AG04450 (cell line): Measurements from ENCODE around the gene GTF2IRD1. TPM values are rescaled to one million over a fixed set of nuclear protein-coding genes. Genes with fewer than 3 reads are reported as not detected.
"Not testable (repeated sequence)": the region's sequence is repeated elsewhere in the genome, so short reads cannot be mapped to it uniquely, and the experiment has no call there.

ENCODE experiments used
- CTCF ChIA-PET: fragments of 300-600, 350-600 bp; formaldehyde crosslinking; extraction: SDS; loops from one replicate; lab custom pipeline; 2022; ENCODE audit warnings: antibody characterized with exemption, inconsistent platforms; lab: Charles Lee
- POLR2A ChIA-PET: fragments of 350-600 bp; formaldehyde crosslinking; extraction: SDS; loops from one replicate; lab custom pipeline; 2021; ENCODE audit warnings: antibody characterized with exemption, inconsistent platforms; lab: Yijun Ruan, JAX
- DNase-seq: peaks from one replicate; pipeline ENCODE4 v3.0.0-alpha.2; 2011; ENCODE audit warnings: low read depth, low spot score
- H3K27ac ChIP-seq: one replicate; pipeline ENCODE4 v1.5.1; 2012; ENCODE audit warnings: low read depth, low read length, control low read depth
- H3K27me3 ChIP-seq: one replicate; pipeline ENCODE4 v1.6.0; 2012; ENCODE audit warnings: low read length; ENCODE audit not compliant: control insufficient read depth, insufficient read depth
- H3K4me3 ChIP-seq: 2 replicates; pipeline ENCODE4 v1.5.1; 2011; ENCODE audit warnings: mild to moderate bottlenecking, low read depth, low read length, control low read depth
- H3K9me3 ChIP-seq: 2 replicates; pipeline ENCODE4 v1.5.1; 2012; ENCODE audit warnings: low read length; ENCODE audit not compliant: control insufficient read depth, insufficient read depth
- CTCF ChIP-seq: IDR thresholded peaks from 2 replicates; pipeline ENCODE4 v1.5.1; 2011; ENCODE audit warnings: low read depth, low read length, control low read depth, inconsistent platforms
- polyA plus RNA-seq: library from polyadenylated mRNA; depleted of rRNA; stranded (reverse); fragments of >200 nt; gene quantifications from 2 replicates; pipeline ENCODE4 v1.2.3, GENCODE V29; 2011

The GTF2IRD1 gene
- polyA plus RNA-seq, 1 experiment = 23.5 TPM

DNA sequence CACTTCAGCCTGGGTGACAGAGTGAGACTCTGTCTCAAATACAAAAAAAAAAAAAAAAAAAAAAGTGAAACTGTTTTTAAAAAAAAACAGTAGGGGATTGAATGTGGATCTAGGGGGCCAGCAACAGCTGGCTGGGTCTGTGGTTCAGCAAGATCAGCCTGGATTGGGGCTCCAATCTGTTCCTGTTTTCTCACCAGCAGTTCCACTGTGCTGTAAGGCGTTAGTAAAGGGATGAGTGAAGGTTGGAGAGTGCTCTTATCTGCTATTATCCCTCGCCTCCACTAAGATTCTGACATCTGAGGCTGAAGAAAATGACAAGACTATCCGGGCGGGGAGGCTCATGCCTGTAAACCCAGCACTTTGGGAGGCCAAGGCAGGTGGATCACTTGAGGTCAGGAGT is 41.6 kb upstream of the GTF2IRD1 start:
- Histone ChIP-seq H3K9me3 (no peaks in the 10 kb centered on the region), H3K27me3 (no peaks in the 10 kb centered on the region), H3K4me3 (no peak overlapping the region), H3K27ac (no peak overlapping the region)
- POLR2A ChIA-PET = no interaction called here
- DNase-seq = no peak
- CTCF ChIA-PET = interaction anchor here (1.6 kb wide), 1 partner anchor 11 kb away, joined by 11 read pairs; no protein-coding TSS in a partner anchor
- no peak for TF ChIP-seq CTCF

DNA sequence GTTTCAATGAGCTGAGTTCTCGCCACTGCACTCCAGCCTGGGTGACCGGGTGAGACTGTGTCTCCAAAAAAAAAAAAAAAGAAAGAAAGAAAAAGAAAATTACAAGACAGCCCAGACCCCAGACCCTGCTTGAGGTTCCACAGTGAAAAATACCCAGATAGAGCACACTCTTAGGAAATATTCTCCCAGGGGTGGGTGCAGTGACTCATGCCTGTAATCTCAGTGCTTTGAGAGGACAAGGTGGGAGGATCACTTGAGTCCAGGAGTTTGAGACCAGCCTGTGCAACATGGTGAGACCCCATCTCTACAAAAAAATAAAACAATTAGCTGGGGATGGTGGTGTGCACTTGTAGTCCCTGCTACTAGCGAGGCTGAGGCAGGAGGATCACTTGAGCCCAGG is 41.1 kb upstream of the GTF2IRD1 start:
- no peak overlapping the region for H3K27ac ChIP-seq
- H3K27me3 ChIP-seq = no peaks in the 10 kb centered on the region
- ChIA-PET CTCF (interaction anchor here (0.9 to 1.6 kb wide), 6 partner anchors 8 to 174 kb away, joined by 3 to 11 read pairs (median 4); no protein-coding TSS in a partner anchor), POLR2A (interaction anchor here (0.9 kb wide), 1 partner anchor 66 kb away, joined by 4 read pairs; no protein-coding TSS in a partner anchor)
- no peak for DNase-seq
- no peak overlapping the region for H3K4me3 ChIP-seq
- no peaks in the 10 kb centered on the region for H3K9me3 ChIP-seq
- no peak for TF ChIP-seq CTCF

- POLR2A ChIA-PET, H3K27me3 ChIP-seq, CTCF ChIA-PET, H3K27ac ChIP-seq, DNase-seq, H3K4me3 ChIP-seq, H3K9me3 ChIP-seq: not testable (repeated sequence)
Observed at GRCh38 chr7:74414595-74415333, 38.9 kb upstream of the GTF2IRD1 start.

DNA sequence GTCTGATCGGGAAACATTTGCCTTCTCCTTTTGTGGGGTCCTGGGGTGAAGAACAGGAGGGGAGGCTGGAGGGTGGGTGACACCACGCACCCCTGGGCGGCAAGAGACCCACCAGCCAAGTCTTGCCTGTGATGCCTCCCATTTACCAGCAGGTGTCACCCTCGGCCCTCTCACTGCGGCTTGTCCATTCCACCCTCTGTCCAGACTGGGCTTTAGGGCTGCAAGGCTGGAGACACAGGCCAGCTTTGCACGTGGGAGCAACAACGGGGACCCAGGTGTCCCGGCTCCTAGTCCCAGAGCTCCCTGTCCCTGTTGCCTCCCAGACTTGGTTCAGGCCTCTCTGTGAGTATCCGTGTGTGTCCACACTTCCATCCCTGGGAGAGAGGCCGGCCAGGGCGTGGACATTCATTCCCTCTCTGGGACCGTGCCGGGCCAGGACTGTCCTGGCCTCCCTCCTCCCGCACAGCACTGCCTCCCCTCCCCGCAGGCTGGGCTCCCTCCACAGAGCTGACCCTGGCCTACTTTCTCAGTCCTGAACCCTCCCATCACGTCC is 36.2 kb upstream of the GTF2IRD1 start:
- CTCF ChIA-PET = interaction anchor here (0.6 to 2.0 kb wide), 10 partner anchors 8 to 453 kb away, joined by 3 to 28 read pairs (median 3); no protein-coding TSS in a partner anchor
- Histone ChIP-seq H3K27me3 (no peaks in the 10 kb centered on the region), H3K4me3 (no peak overlapping the region), H3K27ac (no peak overlapping the region), H3K9me3 (no peaks in the 10 kb centered on the region)
- POLR2A ChIA-PET = no interaction called here
- DNase-seq = no peak
- peak; percentile 98 for TF ChIP-seq CTCF

GRCh38 chr7:74418076-74418475 is 35.6 kb upstream of the GTF2IRD1 start:
- DNase-seq = no peak
- H3K9me3 ChIP-seq = no peaks in the 10 kb centered on the region
- ChIA-PET POLR2A (no interaction called here), CTCF (interaction anchor here (0.7 to 2.0 kb wide), 9 partner anchors 8 to 453 kb away, joined by 3 to 28 read pairs (median 3); no protein-coding TSS in a partner anchor)
- H3K27me3 ChIP-seq = no peaks in the 10 kb centered on the region
- no peak for TF ChIP-seq CTCF
- H3K4me3 ChIP-seq = no peak overlapping the region
- H3K27ac ChIP-seq = no peak overlapping the region
